ENCODE data around the gene TM4SF20.
"Not testable (repeated sequence)": the region's sequence is repeated elsewhere in the genome, so short reads cannot be mapped to it uniquely, and the experiment has no call there.

Gene TM4SF20

DNA sequence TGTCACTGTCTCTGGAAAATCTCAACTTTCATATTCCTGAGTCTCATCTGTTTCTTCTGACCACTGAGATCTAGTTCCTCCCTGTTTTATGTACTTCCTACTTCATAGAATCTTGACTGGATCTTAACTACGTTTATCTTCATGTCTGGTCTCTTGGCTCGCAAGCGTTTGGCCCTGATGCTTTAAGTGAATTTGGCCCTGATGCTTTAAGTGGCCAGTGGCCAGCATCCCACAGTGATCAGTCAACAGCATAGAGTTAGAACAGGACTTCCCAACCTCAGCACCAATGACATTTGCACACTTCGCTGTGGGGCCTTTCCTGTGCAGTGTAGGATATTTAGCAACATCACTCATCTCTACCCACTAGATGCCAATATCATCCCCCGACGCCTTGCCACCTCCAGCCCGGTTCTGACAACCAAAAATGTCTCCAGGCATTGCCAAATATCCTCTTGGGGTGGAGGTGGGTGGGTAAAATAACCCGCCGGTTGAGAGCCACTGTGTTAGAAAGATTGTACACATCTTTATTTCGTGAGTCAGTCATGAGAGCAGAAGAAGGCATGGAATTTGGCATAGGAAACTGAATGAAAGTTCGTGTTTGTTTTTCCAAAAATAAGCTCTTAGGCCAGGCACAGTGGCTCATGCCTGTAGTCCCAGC is 12.2 kb downstream of the TM4SF20 start:
- no peak for DNase-seq (ENCODE audit: low read depth)

DNA sequence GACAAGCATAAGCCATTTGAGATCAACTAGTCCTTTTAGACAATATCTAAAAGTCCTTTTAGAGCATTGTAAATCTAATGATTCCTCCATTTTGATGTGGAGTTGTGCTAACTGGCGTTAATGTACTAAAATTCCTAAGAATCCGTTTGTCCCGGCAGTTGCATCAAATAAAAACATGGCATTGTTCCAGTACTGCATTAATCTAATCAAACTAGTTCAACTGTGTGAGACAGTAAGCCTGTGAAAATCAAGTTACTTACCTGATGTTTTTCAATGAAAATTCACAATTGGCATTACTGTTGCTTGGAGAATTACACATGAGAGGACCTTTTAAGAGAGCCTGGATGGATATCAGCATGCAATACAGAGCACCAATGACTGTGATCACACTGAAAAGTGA is 13.3 kb downstream of the TM4SF20 start:
- DNase-seq (ENCODE audit: low read depth), result no peak

DNA sequence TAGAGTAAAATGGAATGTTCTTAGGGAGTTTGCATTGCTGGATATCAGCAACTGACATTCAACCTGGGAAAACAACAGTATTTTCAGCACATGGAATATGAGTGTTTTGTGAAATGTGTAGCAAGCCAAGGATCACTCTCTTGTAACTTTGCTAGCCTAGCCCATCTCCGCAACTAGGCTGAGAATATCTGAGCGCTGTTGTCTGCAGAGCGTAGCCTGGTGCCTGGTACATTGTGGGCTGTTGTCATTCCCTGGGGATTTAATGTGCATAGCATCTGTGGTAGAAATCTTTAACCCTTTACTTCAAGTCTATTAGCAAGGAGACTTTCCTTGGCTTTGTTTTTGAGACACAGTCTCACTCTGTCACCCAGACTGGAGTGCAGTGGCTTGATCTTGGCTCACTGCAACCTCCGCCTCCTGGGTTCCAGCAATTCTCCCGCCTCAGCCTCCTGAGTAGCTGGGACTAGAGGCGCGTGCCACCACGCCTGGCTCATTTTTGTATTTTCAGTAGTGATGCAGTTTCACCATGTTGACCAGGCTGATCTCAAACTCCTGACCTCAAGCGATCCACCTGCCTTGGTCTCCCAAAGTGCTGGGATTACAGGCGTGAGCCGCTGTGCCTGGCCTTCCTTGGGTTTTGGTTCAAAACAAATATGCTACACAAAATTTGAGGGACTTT is 14.4 kb downstream of the TM4SF20 start:
- DNase-seq (ENCODE audit: low read depth), result not testable (repeated sequence)

DNA sequence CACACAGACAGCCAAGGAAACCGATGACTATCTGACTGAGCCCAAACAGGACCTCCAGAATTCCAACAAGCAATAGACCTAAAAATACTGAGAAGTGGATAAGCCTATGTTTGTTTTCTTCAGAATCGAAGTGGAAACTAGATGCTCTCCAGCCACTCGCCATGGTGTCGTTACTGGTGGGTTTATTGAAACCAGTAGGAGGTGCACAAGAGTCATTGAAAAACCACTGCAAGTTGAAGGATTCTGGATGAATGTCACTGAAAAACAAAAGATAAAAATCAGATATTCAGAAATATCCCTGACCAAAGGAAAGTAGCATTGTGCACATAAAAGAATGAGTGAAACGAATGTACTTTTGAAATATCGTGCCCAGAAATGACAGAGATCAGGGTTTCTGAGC is 15.3 kb downstream of the TM4SF20 start:
- DNase-seq (ENCODE audit: low read depth), result no peak

DNA sequence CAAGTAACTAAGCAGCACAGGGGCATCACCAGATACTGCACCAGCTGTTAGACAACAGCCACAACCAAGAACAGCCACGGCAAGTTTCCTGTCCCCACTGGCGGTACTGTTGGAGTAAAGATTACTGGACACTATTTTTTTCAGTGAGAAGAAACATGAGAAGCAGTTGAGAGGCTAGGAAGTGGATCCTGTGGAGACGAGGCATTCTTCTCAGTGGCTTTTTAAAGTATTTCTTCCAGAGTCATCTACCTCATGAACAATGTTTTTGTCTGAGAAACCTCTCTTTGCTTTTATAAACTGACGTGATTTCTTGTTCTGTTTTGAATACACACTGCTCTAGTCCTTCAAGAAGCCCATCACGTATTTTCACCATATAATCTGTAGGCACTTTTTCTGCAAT is 18.8 kb downstream of the TM4SF20 start:
- DNase-seq (ENCODE audit: low read depth), result no peak

DNA sequence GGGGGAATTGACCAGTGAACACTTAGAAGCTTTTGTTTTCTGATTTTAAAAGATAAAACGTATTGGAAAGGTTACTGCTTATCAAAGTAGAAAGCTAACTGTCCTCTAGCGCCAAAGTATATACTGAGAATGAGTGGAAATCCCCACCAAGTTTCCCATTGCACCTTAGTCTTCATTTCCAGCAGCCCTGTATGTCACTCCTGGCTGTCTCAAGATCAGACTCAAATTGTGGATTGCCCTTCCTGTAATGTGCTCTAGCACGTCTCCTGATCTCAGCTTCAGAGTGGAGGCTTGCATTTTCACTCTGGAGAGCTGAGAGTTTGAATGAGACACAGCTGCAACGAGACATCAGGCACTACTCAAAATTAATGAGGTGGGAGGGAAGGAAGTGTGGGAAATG is 27.5 kb downstream of the TM4SF20 start:
- DNase-seq (ENCODE audit: low read depth), result no peak

DNA sequence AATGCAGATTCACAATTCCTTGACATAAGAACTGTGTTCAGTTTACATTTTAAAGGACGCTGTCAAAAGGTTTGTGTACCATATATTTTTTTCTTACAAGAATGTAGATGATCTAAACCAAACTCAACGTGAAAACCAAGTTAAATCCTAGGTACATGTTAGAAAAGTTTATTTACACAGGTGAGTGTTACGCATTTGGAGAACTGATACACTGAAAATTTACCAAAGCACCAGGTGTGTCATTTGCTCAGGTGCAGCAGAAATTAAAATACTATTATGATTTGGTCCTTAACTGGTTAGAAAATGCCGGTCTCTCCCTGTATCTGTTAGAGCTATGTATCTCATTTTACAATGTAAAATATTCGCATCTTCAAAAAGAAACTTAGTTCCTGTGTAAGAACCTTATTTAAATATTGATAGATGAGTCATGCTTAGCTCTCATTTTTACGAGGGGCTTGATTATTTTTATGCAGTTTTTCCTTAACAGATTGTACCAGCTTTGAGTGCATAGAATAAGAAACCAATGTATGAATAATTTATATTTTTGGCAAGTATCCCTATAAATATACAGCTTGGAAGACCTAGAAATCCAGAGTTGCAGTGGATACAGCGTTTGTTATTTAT is 29.0 kb downstream of the TM4SF20 start:
- no peak for DNase-seq (ENCODE audit: low read depth)

DNA sequence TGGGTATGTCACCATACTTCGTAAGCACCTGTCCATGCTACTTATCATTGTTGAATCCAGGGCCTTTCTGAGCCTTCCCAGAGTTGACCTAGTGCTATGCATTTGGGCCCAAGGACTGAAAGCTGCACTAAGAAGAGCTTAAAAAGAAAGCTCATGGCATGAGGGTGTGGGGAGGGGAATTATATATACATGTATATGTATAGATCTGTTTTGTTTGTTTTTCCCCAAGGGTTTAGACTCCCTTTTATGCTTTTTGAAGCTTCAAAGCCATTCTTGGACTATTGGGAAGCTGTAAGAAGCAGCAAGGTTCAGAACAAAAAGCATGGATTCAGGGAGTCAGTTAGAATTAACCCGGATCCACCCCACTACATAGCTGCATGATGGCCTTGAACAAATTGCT is 30.8 kb downstream of the TM4SF20 start:
- DNase-seq (ENCODE audit: low read depth), result no peak

DNA sequence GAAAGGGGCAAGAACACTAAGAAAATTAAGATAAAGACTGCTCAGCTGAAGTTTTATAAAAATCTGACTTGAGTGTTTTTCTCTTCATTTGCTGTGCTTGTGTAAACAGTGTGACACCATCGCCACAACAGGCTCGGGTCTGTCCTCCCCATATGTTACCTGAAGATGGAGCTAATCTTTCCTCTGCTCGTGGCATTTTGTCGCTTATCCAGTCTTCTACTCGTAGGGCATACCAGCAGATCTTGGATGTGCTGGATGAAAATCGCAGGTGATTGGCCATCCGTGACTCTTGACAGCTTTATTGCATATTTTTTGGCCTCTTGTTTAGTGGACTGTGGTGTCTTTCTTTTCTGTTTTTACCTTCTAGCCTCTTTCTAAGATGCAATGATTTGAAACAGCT is 32.0 kb downstream of the TM4SF20 start:
- no peak for DNase-seq (ENCODE audit: low read depth)

DNA sequence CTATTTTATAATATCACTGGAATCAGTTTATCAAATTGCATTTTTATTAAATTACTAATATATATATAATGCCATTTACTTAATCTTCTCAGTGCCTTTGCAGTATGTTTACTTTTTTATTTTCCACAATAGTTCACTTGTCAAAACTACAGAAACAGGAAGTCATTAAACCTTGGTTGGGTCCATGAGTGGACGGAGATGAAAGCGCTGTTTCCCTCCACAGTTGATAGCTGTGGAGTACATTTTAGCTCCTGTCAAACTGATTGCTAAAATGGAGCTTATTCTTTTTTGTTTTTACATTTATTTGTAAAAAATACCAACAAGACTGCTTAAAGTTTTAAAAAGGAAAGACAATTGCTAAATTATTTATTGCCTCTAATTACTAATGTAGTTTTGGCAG is 34.9 kb downstream of the TM4SF20 start:
- no peak for DNase-seq (ENCODE audit: low read depth)

DNA sequence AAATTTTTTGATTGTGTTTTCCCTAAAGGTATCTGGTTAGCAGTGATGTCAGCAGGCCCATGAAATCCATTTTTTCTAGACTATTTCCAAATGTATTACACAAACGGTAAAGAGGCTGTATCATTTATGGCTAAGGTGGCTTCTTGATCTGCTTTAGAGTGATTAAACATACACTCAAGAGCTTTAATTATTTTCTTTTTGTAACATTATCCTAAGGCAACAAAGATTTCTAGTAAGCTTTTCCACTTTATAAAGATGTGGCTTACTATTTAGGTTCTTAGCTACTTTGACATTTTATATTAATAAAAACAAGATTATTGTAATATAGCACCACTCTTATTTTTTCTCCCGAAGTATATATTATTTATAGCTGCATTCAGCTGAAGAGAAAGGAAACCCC is 37.6 kb downstream of the TM4SF20 start:
- no peak for DNase-seq (ENCODE audit: low read depth)

DNA sequence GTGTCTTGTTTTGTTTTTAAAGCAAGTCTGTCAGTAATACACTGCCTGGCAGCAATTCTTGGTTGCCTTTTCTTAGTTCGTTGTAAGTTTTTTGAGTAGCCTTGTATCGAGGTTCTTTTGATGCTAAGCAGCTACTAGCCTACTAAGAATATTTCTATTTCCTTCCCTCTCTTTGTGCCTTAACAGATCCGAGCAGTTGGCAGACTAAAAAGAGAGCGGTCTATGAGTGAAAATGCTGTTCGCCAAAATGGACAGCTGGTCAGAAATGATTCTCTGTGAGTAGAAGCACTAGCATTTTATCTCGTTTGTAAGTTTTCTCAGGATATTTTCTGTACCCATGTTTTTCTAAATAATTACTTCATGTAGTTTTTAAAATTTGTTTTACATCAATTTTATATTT is 39.0 kb downstream of the TM4SF20 start:
- no peak for DNase-seq (ENCODE audit: low read depth)

DNA sequence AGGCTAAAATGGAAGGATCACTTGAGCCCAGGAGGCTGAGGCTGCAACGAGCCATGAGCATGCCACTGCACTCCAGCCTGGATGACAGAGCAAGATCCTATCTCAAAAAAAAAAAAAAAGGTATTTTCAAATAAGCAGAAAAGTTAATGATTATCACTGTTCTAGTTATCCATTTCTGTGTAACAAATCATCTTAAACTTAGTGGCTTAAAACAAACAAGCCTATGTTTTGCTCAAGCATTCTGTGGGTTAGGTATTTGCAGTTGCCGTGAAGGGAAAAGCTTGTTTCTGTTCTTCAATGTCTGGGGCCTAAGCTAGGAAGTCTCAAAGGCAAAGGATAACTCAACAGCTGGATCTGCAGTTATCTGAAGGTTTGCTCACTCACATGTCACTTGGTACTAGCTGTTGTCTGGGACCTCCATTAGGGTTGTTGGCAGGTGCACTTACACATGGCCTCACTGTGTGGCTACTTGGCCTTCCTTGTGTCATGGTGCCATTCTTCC is 40.0 kb downstream of the TM4SF20 start:
- DNase-seq (ENCODE audit: low read depth), result no peak

DNA sequence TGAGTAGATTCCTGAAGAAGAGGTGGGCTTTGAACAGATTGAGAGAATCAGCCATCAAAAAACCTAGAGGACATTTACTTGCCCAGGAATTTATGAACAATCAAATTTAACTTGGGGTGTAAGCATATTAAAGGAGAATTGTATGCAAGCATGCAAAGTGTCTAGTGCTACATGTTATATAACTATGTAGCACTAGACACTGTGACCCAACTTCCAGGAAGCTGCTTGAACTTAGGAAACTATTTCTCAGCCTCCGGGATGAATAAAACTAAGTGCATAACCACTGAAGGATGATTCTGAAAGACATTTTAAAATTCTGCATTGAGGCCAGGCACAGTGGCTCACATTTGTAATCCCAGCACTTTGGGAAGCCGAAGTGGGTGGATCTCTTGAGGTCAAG is 41.7 kb downstream of the TM4SF20 start:
- DNase-seq (ENCODE audit: low read depth), result no peak

DNA sequence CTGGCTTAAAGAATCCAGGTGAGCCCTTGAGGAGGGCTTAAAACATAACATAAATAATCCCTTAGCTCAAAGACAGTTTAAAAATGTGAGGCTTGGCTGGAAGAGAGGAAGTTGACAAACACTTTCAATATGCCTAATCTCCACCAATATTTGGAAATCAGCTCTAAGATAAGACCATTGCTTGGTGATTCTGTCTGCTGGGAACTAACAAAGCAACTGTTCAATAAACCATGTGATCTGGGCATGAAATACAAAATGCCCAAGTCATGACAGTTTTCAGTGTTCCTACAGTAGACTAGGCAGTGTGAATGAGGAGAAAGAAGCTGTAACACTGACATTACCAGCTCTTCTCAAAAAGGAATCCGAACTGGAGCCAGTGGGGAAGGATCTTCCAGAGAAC is 43.4 kb downstream of the TM4SF20 start:
- no peak for DNase-seq (ENCODE audit: low read depth)

DNA sequence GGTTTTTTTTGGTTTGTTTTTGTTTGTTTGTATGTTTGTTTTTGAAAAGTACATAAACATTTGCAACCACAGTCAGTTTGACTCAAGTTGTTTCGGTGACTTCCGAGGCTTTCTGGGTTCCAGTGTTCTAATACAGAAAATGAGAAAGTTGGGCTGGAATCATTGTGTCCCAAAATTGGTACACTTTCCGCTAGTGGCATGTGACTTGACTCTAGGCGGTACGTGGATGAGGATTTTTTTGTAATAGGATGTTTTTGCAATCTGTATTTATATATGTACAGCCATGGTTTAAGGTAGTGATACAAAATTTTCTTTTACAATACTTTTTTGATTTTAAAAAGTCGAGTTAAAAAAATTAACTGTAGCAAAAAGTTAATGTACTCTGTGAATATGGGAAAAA is 52.3 kb downstream of the TM4SF20 start:
- no peak for DNase-seq (ENCODE audit: low read depth)

DNA sequence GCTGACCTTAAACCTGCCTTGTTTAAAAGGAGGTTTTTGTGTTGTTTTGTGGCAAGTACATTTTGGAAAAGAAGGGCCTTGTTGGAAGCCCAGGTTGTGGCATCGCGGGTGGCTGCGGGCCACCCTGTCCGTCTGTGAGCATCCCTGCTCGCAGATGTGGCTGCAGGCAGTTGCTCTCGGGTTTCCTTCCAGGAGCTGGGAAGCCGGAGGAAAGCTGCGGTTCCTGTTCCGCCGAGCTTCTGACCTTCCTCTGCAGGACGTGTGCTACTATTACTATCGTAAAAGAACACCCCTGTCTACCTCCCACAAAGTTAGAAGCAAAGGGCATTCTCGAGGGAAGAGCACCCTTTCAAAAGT is 53.3 kb downstream of the TM4SF20 start:
- DNase-seq (ENCODE audit: low read depth), result no peak

DNA sequence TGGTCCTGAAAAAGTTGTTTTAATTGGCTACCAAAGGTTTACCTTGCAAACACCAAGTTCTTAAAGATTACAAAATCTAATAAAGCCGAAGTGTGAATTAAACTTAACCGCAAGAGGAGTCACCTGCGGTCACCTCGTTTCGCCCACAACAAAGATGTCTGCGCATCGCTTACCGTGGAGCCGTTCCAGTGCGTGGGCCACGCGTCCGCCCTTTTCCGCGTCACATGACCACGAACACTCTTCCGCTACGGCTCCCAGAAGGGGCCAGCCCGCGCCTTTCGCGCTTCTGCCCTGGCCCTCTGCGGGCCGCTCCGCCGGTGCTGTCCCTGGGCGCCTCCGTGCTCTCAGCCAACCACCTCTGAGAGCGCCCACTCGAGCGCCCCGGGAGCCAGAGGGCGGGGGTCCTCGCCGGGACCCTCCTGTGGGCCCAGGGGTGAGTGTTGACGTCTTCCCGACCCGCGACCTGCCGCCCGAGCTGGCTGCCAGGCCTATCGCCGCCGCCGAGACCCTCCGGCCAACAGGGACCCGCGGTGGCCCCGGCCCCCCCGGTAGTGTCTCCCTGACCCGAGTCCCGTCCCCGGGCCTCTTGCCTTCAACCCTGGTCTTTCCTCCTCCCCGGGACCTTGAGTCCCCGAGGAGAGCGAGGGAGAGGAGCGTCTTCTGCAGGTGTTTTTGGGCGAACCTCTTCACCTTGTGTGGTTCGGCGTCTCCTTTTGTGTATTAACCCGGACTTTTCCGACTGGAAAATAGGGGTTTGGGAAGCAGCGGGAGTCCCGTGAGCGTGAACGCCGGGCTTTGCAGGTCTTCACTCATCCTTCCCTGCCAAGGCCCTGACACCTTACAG is 53.9 kb downstream of the TM4SF20 start, which contains the start of gene MFF:
Gene MFF, plus strand, starts transcription at position 257 of the 844 bp plus-strand sequence. CDS start 5,415 bp downstream, outside the sequence.
- peak; percentile 90 for DNase-seq (ENCODE audit: low read depth)

DNA sequence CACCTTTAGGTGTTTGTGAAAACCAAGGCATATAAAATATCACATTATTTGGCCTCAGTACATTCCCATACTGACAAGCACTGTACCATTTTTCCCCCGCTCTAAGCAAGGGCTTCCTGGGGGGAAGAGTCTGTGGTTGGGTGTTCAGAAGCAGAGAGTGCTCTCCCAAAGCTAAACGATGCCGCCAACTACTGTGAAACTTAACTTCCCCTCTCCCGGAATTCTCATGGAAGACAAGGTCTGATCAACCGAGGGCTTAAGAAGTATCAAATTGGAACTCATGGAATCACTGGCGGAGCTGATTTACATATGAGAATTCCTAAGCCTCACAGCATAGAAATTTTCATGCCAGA is 54.5 kb downstream of the TM4SF20 start:
- DNase-seq (ENCODE audit: low read depth), result no peak

DNA sequence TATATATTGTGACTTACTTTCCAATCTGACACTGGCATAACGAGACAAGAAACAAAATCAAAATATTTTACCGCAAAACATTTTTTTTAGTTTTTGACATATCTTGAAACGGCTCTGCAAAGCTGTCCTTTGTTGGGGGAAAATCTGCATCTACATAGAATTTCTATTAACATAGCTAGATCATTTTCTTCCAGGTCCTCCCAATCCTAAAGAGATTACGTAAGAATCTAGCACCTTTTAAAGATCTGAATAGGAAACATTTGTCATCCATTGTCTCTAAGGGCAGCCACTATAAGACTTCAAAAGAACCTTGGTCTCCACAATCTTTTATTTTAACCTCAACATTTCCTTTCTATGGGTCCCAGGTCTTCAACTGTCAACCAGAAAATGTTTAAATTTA is 55.3 kb downstream of the TM4SF20 start:
- no peak for DNase-seq (ENCODE audit: low read depth)

DNA sequence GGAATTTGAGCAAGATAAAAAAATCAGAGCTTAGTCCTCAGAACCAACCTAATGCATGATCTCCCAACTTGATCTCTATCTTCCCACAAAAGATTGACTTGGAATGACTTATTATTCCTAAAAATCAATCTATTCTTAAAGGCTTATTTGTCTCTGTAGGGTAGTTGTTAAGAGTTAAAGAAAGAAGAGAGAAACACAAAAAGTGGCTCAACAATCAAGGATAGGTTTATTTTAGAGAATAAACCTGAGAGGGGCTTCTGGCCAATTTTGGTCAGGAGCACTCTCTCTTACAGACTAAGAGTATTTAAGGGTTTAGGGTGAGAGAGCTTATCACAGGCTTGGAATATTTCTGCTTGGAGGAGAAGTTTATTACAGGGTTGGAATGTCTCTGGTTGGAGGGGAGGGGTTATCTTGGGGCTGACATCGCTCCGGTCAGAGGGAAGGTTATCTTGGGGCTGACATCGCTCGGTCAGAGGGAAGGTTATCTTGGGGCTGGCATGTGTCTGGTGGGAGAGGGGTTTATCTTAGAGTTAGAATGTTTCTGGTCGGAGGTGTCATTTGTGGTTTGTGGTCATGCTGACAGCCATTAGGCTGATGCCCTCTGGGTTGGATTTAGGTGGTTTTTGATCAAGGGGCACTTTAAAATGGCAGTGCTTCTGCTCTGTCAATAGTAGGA is 56.4 kb downstream of the TM4SF20 start:
- DNase-seq (ENCODE audit: low read depth), result no peak
